Amniotic epithelial cell (primary cell): ENCODE measurements around the gene MTG1.
"Not testable (repeated sequence)": the region's sequence is repeated elsewhere in the genome, so short reads cannot be mapped to it uniquely, and the experiment has no call there.

ENCODE experiments used
- DNase-seq: peaks from one replicate; pipeline ENCODE4 v3.0.0-alpha.2; 2010; ENCODE audit warnings: low read depth

The MTG1 gene

DNA sequence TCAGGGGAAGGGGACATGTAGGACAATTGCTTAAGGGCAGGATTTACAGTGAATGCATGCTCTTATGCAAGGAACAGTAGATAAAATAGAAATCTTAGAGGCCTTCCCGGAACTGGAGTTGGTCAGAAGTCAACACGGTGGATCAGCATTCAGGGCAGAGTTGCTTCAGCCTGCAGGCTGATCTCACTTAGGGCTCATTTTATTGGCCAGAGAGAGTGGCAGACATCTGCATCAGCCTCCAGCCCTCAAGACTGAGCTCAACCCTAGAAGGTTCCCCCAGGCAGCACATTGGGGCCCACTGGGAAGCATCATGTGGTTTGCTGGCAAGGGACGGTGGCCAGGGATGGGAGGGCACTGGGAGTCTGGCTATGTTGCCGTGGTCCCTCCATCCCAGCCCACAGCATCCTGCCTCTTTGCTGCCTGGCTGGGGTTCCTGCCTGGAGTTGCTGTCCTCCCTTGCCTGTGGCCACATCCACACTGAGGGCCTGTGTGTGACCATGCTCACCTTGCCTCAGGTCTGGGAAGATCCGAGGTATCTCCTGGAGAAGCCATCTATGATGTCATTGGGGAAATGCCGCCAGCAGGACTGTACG, 72.8 kb downstream of the MTG1 start:
- DNase-seq, result no peak

DNA sequence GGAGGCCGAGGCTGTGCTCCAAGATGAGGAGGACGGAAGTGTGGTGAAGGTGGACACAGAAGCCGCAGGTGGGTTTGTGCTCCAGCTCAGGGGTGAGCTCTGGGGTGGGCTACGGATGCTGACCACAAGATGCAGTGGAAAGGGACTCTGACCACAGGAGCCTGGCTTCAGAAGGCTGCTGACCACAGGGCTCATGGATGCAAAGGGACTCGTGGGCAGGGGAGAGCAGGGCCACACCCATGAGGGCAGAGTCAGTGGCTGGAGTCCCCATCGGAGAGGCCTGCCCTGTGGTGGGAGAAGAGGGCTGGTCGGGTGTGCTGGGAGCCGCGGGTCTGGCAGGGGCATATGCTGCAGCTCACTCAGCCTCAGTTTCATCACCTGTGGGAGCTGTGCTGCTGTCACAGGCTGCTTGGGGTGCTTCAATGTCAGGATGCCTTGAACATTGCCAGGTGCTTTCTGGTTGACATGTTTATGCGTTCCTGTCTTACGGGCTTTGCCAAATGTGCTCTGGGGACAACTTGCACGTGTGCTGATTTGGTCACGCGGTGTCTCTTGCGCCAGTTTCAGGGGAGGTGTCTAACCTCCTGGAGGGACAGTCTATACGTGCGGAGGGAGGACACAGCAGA, 73.4 kb downstream of the MTG1 start:
- DNase-seq, result no peak

DNA sequence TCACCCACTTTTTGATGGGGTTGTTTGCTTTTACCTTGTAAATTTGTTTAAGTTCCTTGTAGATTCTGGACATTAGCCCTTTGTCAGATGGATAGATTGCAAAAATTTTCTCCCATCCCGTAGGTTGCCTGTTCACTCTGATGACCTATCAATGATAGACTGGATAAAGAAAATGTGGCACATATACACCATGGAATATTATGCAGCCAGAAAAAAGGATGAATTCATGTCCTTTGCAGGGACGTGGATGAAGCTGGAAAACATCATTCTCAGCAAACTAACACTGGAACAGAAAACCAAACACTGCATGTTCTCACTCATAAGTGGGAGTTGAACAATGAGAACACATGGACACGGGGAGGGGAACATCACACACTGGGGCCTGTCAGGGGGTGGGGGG, 75.2 kb downstream of the MTG1 start:
- not testable (repeated sequence) for DNase-seq

DNA sequence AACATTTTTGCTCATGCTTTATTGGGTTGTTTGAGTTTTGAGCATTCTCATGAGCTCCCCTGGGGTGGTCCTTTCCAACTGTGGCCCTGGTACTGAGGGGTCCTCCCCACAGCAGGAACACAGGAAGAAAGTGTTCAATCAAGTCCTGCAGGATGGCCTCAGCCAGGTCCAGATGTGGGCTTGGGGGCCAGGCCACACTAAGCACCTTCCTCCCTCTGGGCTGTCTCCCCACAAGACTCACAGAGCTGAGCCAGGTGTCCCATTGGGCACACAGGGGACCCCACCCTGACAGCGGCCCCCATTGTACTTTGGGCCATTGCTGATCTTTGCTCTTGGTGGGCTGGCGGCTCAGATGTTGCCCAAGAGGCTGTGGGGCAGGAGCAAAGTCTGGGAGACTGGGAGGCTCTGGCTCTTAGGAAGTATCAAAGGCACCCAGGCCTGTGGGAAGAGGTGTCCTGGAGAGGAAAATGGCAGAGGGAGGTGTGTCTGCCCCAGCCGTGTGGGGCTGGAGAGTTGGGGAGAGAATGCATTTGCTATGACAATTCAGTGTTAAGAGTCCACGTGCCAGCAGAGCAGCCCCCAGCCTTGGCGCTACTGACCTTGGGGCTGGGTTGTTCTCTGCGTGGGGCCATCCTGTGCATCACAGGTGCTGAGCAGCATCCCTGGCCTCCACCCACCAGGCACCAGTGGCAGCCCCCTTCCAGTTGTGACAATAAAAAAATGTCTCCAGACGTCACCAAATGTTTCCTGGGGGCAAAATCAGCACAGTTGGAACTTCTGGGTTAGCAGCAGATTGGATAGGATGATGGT, 77.5 kb downstream of the MTG1 start:
- no peak for DNase-seq
